Esophagus muscularis mucosa (tissue), 4 donors: Measurements from ENCODE around the gene AUTS2.

Experiments used
- EP300 ChIP-seq: sonication (generic); formaldehyde crosslinking; IDR thresholded peaks from one replicate; pipeline ENCODE4 v1.6.1; 2017; ENCODE audit warnings: antibody characterized with exemption
- POLR2A ChIP-seq: fragments of 450-650 bp; IDR thresholded peaks from one replicate; pipeline ENCODE4 v1.6.1; 2017; ENCODE audit warnings: antibody characterized with exemption, moderate library complexity, mild to moderate bottlenecking, low read depth
- POLR2AphosphoS5 ChIP-seq, 2 donors: sonication (generic); formaldehyde crosslinking; IDR thresholded peaks; one replicate each; pipeline ENCODE4 v1.6.1; 2017; ENCODE audit warnings: antibody characterized with exemption in 2 of 2
- TF ChIP-seq, protein P1 (sequence below), 3 experiments: fragments of 200-600 bp in 2 of 3; fragments of 450-650 bp in 1 of 3; sonication (generic) in 2 of 3; IDR thresholded peaks; one replicate each; pipeline ENCODE4 v1.5.1; 2017 to 2019; ENCODE audit warnings: antibody characterized with exemption in 3 of 3, mild to moderate bottlenecking in 2 of 3, moderate library complexity in 1 of 3

DNA sequence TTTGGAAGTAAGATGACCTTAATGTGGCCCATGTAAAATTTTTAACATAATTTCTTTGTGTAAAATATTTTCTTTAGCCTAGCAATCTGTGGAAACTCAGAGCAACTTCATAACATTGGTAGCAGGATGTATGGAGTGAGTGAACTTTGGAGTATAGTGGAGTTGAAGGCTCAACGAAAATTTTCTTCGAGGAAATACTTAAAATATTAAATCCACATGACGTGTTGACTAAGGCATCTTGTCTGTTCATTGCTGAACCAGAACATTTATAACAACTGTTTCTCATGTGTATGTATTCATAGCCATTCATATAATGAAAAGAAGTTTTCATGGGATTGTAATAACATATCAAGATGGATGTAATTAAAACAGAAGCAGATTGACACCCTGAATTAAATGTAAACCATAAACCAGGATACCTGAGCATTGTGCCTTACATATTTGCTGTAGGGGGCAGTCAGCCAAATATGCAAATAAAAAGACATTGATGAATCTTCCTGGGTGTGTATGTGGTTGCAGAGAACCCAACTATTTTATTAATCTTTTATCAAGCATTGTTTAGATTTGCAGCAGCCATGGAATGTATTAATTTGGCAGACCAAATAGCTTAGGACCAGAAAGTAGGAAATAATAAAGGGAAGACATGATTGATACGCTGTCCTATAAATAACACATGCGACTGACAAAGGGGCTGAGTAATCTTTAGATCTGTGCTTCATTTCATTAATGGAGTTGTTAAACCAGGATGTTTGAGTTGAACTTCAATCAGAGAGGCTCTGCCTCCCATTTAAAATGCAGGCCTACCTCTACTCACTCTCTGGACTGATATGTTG, 11.5 kb downstream of the AUTS2 start:
- TF ChIP-seq, protein P1, sequence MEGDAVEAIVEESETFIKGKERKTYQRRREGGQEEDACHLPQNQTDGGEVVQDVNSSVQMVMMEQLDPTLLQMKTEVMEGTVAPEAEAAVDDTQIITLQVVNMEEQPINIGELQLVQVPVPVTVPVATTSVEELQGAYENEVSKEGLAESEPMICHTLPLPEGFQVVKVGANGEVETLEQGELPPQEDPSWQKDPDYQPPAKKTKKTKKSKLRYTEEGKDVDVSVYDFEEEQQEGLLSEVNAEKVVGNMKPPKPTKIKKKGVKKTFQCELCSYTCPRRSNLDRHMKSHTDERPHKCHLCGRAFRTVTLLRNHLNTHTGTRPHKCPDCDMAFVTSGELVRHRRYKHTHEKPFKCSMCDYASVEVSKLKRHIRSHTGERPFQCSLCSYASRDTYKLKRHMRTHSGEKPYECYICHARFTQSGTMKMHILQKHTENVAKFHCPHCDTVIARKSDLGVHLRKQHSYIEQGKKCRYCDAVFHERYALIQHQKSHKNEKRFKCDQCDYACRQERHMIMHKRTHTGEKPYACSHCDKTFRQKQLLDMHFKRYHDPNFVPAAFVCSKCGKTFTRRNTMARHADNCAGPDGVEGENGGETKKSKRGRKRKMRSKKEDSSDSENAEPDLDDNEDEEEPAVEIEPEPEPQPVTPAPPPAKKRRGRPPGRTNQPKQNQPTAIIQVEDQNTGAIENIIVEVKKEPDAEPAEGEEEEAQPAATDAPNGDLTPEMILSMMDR (IDR thresholded peaks at IDR 0.05) = no peak
- no peak for TF ChIP-seq POLR2A
- no peak for TF ChIP-seq POLR2AphosphoS5 (IDR thresholded peaks at IDR 0.05)
- TF ChIP-seq EP300 = no peak
